ENCODE results near the gene LZIC. TPM values are rescaled to one million over a fixed set of nuclear protein-coding genes. Genes with fewer than 3 reads are reported as not detected.
A peak's percentile ranks its signal among the peaks of the same experiment; 100 is the strongest.

The LZIC gene
- total and polyA plus RNA-seq, 4 donors, result 14.7 to 30.7 (median 24.6) TPM

DNA sequence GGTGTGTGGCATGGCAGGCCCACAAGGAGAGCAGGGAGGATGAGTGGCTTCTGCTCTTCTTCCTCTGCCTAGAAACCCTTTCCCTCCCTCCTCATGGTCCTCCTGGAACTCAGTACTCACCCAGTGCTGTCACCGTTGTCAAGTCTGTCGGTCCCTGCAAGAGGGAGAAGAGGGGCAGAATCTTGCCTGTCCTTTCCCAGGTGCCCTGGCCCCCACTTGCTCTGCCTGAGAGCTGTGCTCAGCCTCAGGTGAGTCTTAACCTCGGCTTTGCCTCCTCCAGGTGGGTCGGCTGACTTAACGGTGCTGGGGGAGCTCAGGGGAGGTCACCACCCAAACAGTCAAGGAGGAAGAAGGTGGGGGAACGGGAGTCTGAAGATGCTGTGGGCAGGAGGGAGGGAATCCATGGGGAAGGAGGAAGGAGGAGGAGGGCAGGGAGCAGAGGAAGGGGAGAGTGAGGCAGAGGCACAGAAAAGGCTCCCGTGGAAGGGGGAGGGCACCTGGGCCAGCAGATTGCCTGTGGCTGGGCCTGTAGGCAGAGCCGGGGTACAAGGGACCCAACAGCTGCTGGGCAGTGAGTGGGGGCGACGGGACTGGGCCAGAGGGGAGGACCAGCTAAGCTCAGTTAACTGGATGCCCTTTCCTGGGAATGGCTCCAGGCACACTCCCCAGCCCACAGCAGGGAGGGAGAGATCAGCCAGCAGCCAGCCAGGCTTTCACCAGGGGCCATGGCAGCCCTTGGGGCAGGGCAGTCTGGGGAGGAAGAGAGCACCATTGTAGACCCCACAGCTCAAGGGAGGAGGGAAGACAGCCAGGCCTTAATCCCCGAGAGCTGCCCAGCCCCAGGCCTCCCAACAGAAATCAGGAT, 59.4 kb downstream of the LZIC start:
- no peak overlapping the region for H3K4me3 ChIP-seq (ENCODE audit: low read length in 2 of 2)
- H3K9me3 ChIP-seq (ENCODE audit: control insufficient read depth, low read length), result no peaks in the 10 kb centered on the region
- H3K27me3 ChIP-seq (ENCODE audit: control insufficient read depth in 1 of 2, insufficient read depth in 2 of 2, low read length in 1 of 2), result no peaks in the 10 kb centered on the region
- H3K4me1 ChIP-seq (ENCODE audit: control insufficient read depth in 1 of 2, insufficient read depth in 2 of 2, low read length in 2 of 2), result no peaks in the 10 kb centered on the region
- H3K27ac ChIP-seq (ENCODE audit: low read depth in 1 of 2, low read length in 2 of 2), result no peak overlapping the region
- ATAC-seq (ENCODE audit: low FRiP score) (no peak), DNase-seq (peak in 1 of 2 donors; percentile 37)
- intact Hi-C loops (cut with DNase I), result no loop called here
- 66 to 82% methylated on average over 11 of the region's 11 CpGs for WGBS, 2 donors
- H3K36me3 ChIP-seq (ENCODE audit: control insufficient read depth in 1 of 2, insufficient read depth in 2 of 2, low read length in 1 of 2), result no peaks in the 10 kb centered on the region

GRCh38 chr1:9882945-9883303, 60.3 kb downstream of the LZIC start:
- 91 to 93% methylated on average over 12 of the region's 12 CpGs for whole genome bisulfite sequencing, 2 donors
- DNase-seq, result peak in 1 of 2 donors; percentile 74
- Histone ChIP-seq H3K27me3 (ENCODE audit: control insufficient read depth in 1 of 2, insufficient read depth in 2 of 2, low read length in 1 of 2) (no peaks in the 10 kb centered on the region), H3K36me3 (ENCODE audit: control insufficient read depth in 1 of 2, insufficient read depth in 2 of 2, low read length in 1 of 2) (no peaks in the 10 kb centered on the region), H3K27ac (ENCODE audit: low read depth in 1 of 2, low read length in 2 of 2) (no peak overlapping the region), H3K9me3 (ENCODE audit: control insufficient read depth, low read length) (no peaks in the 10 kb centered on the region), H3K4me1 (ENCODE audit: control insufficient read depth in 1 of 2, insufficient read depth in 2 of 2, low read length in 2 of 2) (no peaks in the 10 kb centered on the region), H3K4me3 (ENCODE audit: low read length in 2 of 2) (no peak overlapping the region)
- intact Hi-C loops (cut with DNase I), result no loop called here
- ATAC-seq (ENCODE audit: low FRiP score), result peak; percentile 54

DNA sequence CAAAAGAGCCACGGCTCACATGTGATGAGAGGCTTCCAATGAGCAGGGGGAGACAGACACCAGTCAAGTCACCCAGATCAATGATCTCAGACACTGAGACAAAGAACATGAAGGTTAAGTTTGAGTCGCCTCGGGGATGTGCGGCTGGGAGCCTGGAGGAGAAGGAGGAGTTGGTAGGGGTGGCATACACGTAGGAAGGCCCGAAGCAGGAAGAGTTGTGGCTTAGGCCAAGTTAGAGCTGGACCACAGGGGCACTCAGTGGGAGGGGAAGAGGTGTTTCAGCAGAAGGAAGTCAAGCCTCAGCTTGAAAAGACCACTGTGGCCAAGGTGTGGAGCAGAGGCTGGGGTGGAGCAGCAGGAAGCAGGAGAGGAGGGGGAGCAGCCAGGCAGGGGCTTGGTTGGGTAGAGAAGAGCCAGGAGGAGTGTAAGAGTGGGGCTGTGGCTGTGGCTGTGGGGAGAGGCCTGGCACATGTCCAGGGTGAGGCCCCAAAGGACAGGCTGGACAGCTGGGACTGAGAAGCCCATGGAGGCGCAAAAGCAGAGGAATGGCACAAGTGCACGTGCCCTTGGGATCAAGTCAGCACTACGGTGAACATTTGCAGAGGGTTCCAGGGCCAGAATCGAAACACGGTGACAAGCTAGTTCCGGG, 60.8 kb downstream of the LZIC start:
- ATAC-seq (ENCODE audit: low FRiP score) (no peak), DNase-seq (peak in 1 of 2 donors; percentile 59)
- no peak overlapping the region for H3K27ac ChIP-seq (ENCODE audit: low read depth in 1 of 2, low read length in 2 of 2)
- no peaks in the 10 kb centered on the region for H3K27me3 ChIP-seq (ENCODE audit: control insufficient read depth in 1 of 2, insufficient read depth in 2 of 2, low read length in 1 of 2)
- H3K36me3 ChIP-seq (ENCODE audit: control insufficient read depth in 1 of 2, insufficient read depth in 2 of 2, low read length in 1 of 2), result no peaks in the 10 kb centered on the region
- no peaks in the 10 kb centered on the region for H3K4me1 ChIP-seq (ENCODE audit: control insufficient read depth in 1 of 2, insufficient read depth in 2 of 2, low read length in 2 of 2)
- no peaks in the 10 kb centered on the region for H3K9me3 ChIP-seq (ENCODE audit: control insufficient read depth, low read length)
- H3K4me3 ChIP-seq (ENCODE audit: low read length in 2 of 2), result no peak overlapping the region
- whole genome bisulfite sequencing, 2 donors, result 90 to 91% methylated on average over 12 of the region's 12 CpGs
- intact Hi-C loops (cut with DNase I), result no loop called here

DNA sequence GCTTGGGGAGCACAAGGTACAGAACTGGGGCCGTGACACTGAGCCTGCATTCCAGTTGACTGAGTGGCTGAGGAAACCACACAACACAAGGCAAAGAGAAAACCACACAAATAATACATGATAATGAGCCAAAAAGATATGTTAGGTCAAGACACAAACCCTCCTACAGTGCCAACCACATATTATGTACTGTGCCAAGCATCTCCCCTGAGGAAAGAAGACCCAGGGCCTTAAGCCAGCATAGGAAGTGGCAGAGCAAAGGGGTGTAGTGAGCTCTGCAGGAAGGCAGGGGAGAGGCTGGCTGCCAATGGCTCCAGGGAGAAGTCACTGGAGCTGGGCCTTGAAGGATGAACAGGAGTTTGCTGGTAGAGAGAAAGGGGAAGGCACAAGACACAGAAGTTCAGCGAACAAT, 61.3 kb downstream of the LZIC start:
- H3K27me3 ChIP-seq (ENCODE audit: control insufficient read depth in 1 of 2, insufficient read depth in 2 of 2, low read length in 1 of 2), result no peaks in the 10 kb centered on the region
- H3K9me3 ChIP-seq (ENCODE audit: control insufficient read depth, low read length), result no peaks in the 10 kb centered on the region
- H3K27ac ChIP-seq (ENCODE audit: low read depth in 1 of 2, low read length in 2 of 2), result no peak overlapping the region
- H3K36me3 ChIP-seq (ENCODE audit: control insufficient read depth in 1 of 2, insufficient read depth in 2 of 2, low read length in 1 of 2), result no peaks in the 10 kb centered on the region
- no peak for ATAC-seq (ENCODE audit: low FRiP score)
- intact Hi-C loops (cut with DNase I), result no loop called here
- H3K4me3 ChIP-seq (ENCODE audit: low read length in 2 of 2), result no peak overlapping the region
- no peak for DNase-seq
- WGBS, 2 donors, result 73 to 77% methylated on average over 2 of the region's 2 CpGs
- no peaks in the 10 kb centered on the region for H3K4me1 ChIP-seq (ENCODE audit: control insufficient read depth in 1 of 2, insufficient read depth in 2 of 2, low read length in 2 of 2)

Small RNA genes lying within 50 kb of the gene (microRNA-seq; reads per million reads assigned to microRNA genes)
- 0.60 to 0.99 reads per million in 2 donors for gene MIR5697

Other genes with a start within 250 kb of the LZIC start
- 100 to 1,000 TPM in 1 of 2 donors, 10 to 100 TPM in 1; 85.3 to 113 TPM for gene CLSTN1, start 119.4 kb downstream of the LZIC start, total RNA-seq
- gene CLSTN1, start 119.4 kb downstream of the LZIC start, polyA plus RNA-seq, result 10 to 100 TPM; 17.0 to 63.3 TPM
- gene CTNNBIP1, start 33.1 kb downstream of the LZIC start, total RNA-seq, result 10 to 100 TPM; 17.5 to 18.8 TPM
- gene CTNNBIP1, start 33.1 kb downstream of the LZIC start, polyA plus RNA-seq, result 10 to 100 TPM in 1 of 2 donors, 1 to 10 TPM in 1; 8.4 to 11.1 TPM
- gene NMNAT1, start 84 bp upstream of the LZIC start, total RNA-seq, result 10 to 100 TPM in 1 of 2 donors, 1 to 10 TPM in 1; 5.7 to 11.2 TPM
- 1 to 10 TPM; 3.3 to 4.5 TPM for gene NMNAT1, start 84 bp upstream of the LZIC start, polyA plus RNA-seq
- gene RBP7, start 53.8 kb upstream of the LZIC start, total RNA-seq, result 10 to 100 TPM in 1 of 2 donors, 1 to 10 TPM in 1; 7.6 to 30.2 TPM
- 10 to 100 TPM in 1 of 2 donors, 1 to 10 TPM in 1; 3.9 to 35.1 TPM for gene RBP7, start 53.8 kb upstream of the LZIC start, polyA plus RNA-seq
- gene UBE4B, start 89.6 kb upstream of the LZIC start, total RNA-seq, result 10 to 100 TPM; 46.9 to 54.8 TPM
- 10 to 100 TPM; 11.6 to 29.9 TPM for gene UBE4B, start 89.6 kb upstream of the LZIC start, polyA plus RNA-seq

Measured in aorta (tissue), 5 donors.